Neural cell (in vitro differentiated cells): ENCODE results near the gene GSG1L. TPM values are rescaled to one million over a fixed set of nuclear protein-coding genes. Genes with fewer than 3 reads are reported as not detected.

Experiments
- H2AFZ ChIP-seq: fragments of 200-600, 300-800 bp; sonication (generic), shearing (Covaris generic); 2 replicates; pipeline ENCODE4 v1.6.0; 2014; ENCODE audit warnings: low read depth, mild to moderate bottlenecking, antibody characterized with exemption, low read length, moderate library complexity
- H3F3A ChIP-seq: fragments of 200-600 bp; shearing (Covaris generic); 2 replicates; pipeline ENCODE4 v1.6.1; 2016; ENCODE audit warnings: mild to moderate bottlenecking, moderate library complexity, mixed read lengths, antibody characterized with exemption, low read length; ENCODE audit not compliant: insufficient read depth, poor library complexity, severe bottlenecking
- H3K27ac ChIP-seq: fragments of 200-600, 300-800 bp; sonication (generic), shearing (Covaris generic); 2 replicates; pipeline ENCODE4 v1.5.1; 2014; ENCODE audit warnings: mild to moderate bottlenecking, low read length, moderate library complexity
- H3K27me3 ChIP-seq: fragments of 300-800, 200-600 bp; sonication (generic), shearing (Covaris generic); 2 replicates; pipeline ENCODE4 v1.6.0; 2014; ENCODE audit warnings: mild to moderate bottlenecking, low read depth, low read length, moderate library complexity; ENCODE audit not compliant: insufficient read depth
- H3K36me3 ChIP-seq: fragments of 300-800, 200-600 bp; sonication (generic), shearing (Covaris generic); 2 replicates; pipeline ENCODE4 v1.5.1; 2014; ENCODE audit warnings: mild to moderate bottlenecking, antibody characterized with exemption, low read length, moderate library complexity; ENCODE audit not compliant: insufficient read depth
- H3K4me2 ChIP-seq: fragments of 300-800, 200-600 bp; sonication (generic), shearing (Covaris generic); 2 replicates; pipeline ENCODE4 v1.6.0; 2014; ENCODE audit warnings: mild to moderate bottlenecking, low read length
- H3K4me3 ChIP-seq: fragments of 300-800, 200-600 bp; sonication (generic), shearing (Covaris generic); 2 replicates; pipeline ENCODE4 v1.5.1; 2014; ENCODE audit warnings: mild to moderate bottlenecking, low read length, moderate library complexity
- H3K79me2 ChIP-seq: fragments of 200-600 bp; shearing (Covaris generic); replicated peaks from 2 replicates; pipeline ENCODE4 v1.6.0; 2014; ENCODE audit warnings: mild to moderate bottlenecking, low read length, moderate library complexity; ENCODE audit not compliant: insufficient read depth
- H3K9ac ChIP-seq: fragments of 300-800, 200-600 bp; sonication (generic), shearing (Covaris generic); 2 replicates; pipeline ENCODE4 v1.6.1; 2016; ENCODE audit warnings: mild to moderate bottlenecking, low read length, mixed read lengths
- H3K9me2 ChIP-seq: fragments of 200-600 bp; shearing (Covaris generic); 2 replicates; pipeline ENCODE4 v1.6.1; 2016; ENCODE audit warnings: mild to moderate bottlenecking, low read length, mixed read lengths; ENCODE audit not compliant: insufficient read depth
- H3K9me3 ChIP-seq: fragments of 200-600, 300-800 bp; sonication (generic), shearing (Covaris generic); 2 replicates; pipeline ENCODE4 v1.6.1; 2016; ENCODE audit warnings: mild to moderate bottlenecking, mixed run types, low read length, moderate library complexity, mixed read lengths
- H4K20me1 ChIP-seq: fragments of 200-600 bp; shearing (Covaris generic); 2 replicates; pipeline ENCODE4 v1.6.1; 2016; ENCODE audit warnings: mild to moderate bottlenecking, mixed run types; ENCODE audit not compliant: insufficient read depth
- EP300 ChIP-seq: fragments of 450-650 bp; conservative IDR thresholded peaks from 2 replicates; pipeline ENCODE4 v1.6.1; 2014; ENCODE audit warnings: antibody characterized with exemption, mild to moderate bottlenecking, moderate library complexity; ENCODE audit not compliant: poor library complexity, severe bottlenecking
- EZH2 ChIP-seq: fragments of 200-600, 300-800 bp; shearing (Covaris generic), sonication (generic); IDR thresholded peaks from 2 replicates; pipeline ENCODE4 v1.6.1; 2014; ENCODE audit warnings: antibody characterized with exemption, low read length, borderline replicate concordance, mild to moderate bottlenecking; ENCODE audit not compliant: insufficient read depth, poor library complexity, severe bottlenecking
- MXI1 ChIP-seq: fragments of 450-650 bp; conservative IDR thresholded peaks from 2 replicates; pipeline ENCODE4 v1.6.1; 2014; ENCODE audit warnings: antibody characterized with exemption, mild to moderate bottlenecking; ENCODE audit not compliant: poor library complexity, severe bottlenecking
- POLR2AphosphoS5 ChIP-seq: IDR thresholded peaks from 2 replicates; pipeline ENCODE4 v1.6.1; 2012
- RAD21 ChIP-seq: fragments of 450-650 bp; conservative IDR thresholded peaks from 2 replicates; pipeline ENCODE4 v1.6.1; 2014; ENCODE audit warnings: antibody characterized with exemption, mild to moderate bottlenecking, moderate library complexity
- SMC3 ChIP-seq: fragments of 450-650 bp; conservative IDR thresholded peaks from 2 replicates; pipeline ENCODE4 v1.6.1; 2014; ENCODE audit warnings: antibody characterized with exemption, mild to moderate bottlenecking, moderate library complexity; ENCODE audit not compliant: poor library complexity
- TAF1 ChIP-seq: IDR thresholded peaks from 2 replicates; pipeline ENCODE4 v1.6.1; 2012; ENCODE audit warnings: low read depth
- polyA plus RNA-seq: library from polyadenylated mRNA; depleted of rRNA; stranded (reverse); fragments of >200 nt; gene quantifications from 2 replicates; pipeline ENCODE4 v1.2.3, GENCODE V29; 2014
- TF ChIP-seq, protein P1 (sequence below): IDR thresholded peaks from 2 replicates; pipeline ENCODE4 v1.6.1; 2012; ENCODE audit warnings: borderline replicate concordance
- TF ChIP-seq, protein P2 (sequence below): fragments of 450-650 bp; IDR thresholded peaks from 2 replicates; pipeline ENCODE4 v1.5.1; 2014; ENCODE audit warnings: antibody characterized with exemption, mild to moderate bottlenecking, moderate library complexity; ENCODE audit not compliant: poor library complexity, severe bottlenecking

Gene GSG1L
- polyA plus RNA-seq, 1 donor from 2014 or later: 0.85 TPM

DNA sequence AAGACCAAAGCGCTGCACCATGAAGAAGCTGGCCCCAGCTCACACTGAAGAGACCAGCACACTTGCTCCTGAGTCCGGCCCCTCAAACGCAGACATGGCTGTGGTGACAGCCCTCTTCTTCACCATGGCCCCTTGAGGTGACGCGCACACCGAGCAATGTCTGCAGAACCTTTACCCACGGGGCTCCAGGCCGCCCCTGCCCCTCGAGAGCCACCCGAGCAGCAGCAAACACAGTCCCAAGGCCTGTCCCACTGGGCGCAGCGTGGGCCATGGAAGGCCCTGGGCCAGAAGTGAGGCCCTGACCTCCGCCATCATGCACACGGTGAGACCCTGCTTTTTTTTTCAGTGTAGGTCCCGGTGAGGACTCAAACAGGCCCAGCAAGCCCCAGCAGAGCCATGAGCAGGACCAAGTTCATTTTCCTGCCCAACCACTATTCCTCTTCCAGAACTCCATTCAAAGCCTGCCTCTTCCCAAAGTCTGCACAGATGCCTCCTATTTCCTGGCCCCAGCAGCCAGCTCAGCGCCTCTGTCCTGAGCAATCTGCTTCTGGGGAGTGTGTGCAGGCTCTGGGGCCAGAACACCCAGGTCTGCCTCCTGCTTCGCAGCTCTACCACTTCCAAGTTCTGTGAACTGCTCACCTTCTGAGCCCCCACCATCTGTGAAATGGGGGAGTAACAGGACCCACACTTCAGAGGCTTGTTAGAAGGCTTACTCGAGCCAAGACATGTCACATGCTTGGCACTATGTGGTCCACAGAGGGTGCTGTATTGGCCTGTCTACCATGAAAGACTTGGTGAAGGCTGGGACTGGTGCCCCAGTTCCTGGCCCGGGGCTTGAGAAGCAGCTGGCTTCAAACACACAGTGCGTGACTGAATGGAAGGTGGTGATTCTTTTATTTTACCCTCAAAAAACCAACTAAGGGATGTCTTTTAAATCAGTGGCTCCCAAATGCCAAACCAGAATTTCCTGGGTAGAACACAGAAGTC, 35.7 kb upstream of the GSG1L start:
- no peak overlapping the region for H3K9ac ChIP-seq
- H3K27me3 ChIP-seq: no peaks in the 10 kb centered on the region
- H3K9me2 ChIP-seq: no peaks in the 10 kb centered on the region
- H3K27ac ChIP-seq: no peak overlapping the region
- H3K4me2 ChIP-seq: no peak overlapping the region
- H4K20me1 ChIP-seq: no peaks in the 10 kb centered on the region
- no peaks in the 10 kb centered on the region for H3K79me2 ChIP-seq
- peaks cover 3% of the 10 kb centered on the region for H3K36me3 ChIP-seq
- H3F3A ChIP-seq: no peaks in the 10 kb centered on the region
- H2AFZ ChIP-seq: no peak overlapping the region
- H3K4me3 ChIP-seq: no peak overlapping the region
- H3K9me3 ChIP-seq: no peaks in the 10 kb centered on the region
- no peak for TF ChIP-seq EP300
- TF ChIP-seq MXI1: no peak
- TF ChIP-seq RAD21: no peak
- TF ChIP-seq, protein P1, sequence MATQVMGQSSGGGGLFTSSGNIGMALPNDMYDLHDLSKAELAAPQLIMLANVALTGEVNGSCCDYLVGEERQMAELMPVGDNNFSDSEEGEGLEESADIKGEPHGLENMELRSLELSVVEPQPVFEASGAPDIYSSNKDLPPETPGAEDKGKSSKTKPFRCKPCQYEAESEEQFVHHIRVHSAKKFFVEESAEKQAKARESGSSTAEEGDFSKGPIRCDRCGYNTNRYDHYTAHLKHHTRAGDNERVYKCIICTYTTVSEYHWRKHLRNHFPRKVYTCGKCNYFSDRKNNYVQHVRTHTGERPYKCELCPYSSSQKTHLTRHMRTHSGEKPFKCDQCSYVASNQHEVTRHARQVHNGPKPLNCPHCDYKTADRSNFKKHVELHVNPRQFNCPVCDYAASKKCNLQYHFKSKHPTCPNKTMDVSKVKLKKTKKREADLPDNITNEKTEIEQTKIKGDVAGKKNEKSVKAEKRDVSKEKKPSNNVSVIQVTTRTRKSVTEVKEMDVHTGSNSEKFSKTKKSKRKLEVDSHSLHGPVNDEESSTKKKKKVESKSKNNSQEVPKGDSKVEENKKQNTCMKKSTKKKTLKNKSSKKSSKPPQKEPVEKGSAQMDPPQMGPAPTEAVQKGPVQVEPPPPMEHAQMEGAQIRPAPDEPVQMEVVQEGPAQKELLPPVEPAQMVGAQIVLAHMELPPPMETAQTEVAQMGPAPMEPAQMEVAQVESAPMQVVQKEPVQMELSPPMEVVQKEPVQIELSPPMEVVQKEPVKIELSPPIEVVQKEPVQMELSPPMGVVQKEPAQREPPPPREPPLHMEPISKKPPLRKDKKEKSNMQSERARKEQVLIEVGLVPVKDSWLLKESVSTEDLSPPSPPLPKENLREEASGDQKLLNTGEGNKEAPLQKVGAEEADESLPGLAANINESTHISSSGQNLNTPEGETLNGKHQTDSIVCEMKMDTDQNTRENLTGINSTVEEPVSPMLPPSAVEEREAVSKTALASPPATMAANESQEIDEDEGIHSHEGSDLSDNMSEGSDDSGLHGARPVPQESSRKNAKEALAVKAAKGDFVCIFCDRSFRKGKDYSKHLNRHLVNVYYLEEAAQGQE: no peak

DNA sequence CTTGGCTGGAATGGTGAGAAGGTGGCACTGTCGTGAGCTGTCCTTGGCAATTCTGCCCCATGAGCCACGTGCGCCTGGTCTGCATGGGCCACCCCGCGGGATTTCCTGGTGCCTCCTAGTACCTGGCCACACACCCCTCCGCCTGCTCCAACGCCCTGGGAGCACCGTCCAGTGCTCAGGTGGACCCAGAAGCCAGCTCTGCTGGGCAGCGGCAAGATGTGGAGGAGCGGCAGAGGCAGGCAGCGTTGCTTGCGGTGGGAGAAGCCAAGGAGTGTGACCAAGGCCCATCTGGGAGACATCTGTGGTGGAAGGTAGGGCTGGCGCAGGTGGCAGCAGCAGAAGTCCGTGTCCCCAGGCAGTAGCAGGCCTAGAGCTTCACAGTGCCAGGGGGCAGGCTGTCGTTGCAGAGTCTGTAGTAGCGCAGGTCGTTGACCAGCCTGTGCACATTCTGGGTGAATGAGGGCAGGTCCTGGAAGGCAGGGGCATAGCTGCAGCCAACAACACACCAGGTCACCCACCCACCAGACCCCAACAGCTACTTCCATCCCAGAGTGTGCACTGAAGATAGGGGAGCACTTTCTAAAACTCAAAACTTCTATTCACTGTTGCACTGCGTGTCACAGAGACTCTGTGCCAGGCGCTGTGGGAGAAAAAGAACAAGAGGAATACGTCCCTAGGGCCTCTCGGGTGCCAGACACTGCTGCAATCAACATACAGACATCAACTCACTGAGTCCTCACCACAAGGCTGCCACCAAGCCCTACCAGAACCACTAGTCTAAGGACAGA, 34.9 kb upstream of the GSG1L start:
- no peak for TF ChIP-seq RAD21
- TF ChIP-seq EZH2: no peak
- TF ChIP-seq SMC3: no peak
- TF ChIP-seq, protein P2, sequence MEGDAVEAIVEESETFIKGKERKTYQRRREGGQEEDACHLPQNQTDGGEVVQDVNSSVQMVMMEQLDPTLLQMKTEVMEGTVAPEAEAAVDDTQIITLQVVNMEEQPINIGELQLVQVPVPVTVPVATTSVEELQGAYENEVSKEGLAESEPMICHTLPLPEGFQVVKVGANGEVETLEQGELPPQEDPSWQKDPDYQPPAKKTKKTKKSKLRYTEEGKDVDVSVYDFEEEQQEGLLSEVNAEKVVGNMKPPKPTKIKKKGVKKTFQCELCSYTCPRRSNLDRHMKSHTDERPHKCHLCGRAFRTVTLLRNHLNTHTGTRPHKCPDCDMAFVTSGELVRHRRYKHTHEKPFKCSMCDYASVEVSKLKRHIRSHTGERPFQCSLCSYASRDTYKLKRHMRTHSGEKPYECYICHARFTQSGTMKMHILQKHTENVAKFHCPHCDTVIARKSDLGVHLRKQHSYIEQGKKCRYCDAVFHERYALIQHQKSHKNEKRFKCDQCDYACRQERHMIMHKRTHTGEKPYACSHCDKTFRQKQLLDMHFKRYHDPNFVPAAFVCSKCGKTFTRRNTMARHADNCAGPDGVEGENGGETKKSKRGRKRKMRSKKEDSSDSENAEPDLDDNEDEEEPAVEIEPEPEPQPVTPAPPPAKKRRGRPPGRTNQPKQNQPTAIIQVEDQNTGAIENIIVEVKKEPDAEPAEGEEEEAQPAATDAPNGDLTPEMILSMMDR: no peak
- no peak for TF ChIP-seq POLR2AphosphoS5
- no peak for TF ChIP-seq MXI1
- no peak for TF ChIP-seq TAF1
- TF ChIP-seq, protein P1: no peak
- TF ChIP-seq EP300: no peak
- Histone ChIP-seq H3K9me3 (no peaks in the 10 kb centered on the region), H3K79me2 (no peaks in the 10 kb centered on the region), H3K4me3 (no peak overlapping the region), H3K4me2 (no peak overlapping the region), H3K9ac (no peak overlapping the region), H3K9me2 (no peaks in the 10 kb centered on the region), H4K20me1 (no peaks in the 10 kb centered on the region), H3K36me3 (peaks cover 3% of the 10 kb centered on the region), H2AFZ (no peak overlapping the region), H3F3A (no peaks in the 10 kb centered on the region), H3K27ac (no peak overlapping the region), H3K27me3 (no peaks in the 10 kb centered on the region)
